Esophagus (tissue), 2 donors: ENCODE measurements around the gene GDF10. TPM values are rescaled to one million over a fixed set of nuclear protein-coding genes. Genes with fewer than 3 reads are reported as not detected.

Source experiments
- H3K27ac ChIP-seq, 2 donors: one replicate each; pipeline ENCODE4 v1.5.1; 2013; ENCODE audit warnings: low read depth in 2 of 2, mild to moderate bottlenecking in 2 of 2, inconsistent platforms in 1 of 2, low read length in 1 of 2, moderate library complexity in 1 of 2
- H3K27me3 ChIP-seq, 2 donors: one replicate each; pipeline ENCODE4 v1.6.1; 2013; ENCODE audit warnings: low read length in 2 of 2, control low read depth in 1 of 2, mild to moderate bottlenecking in 1 of 2; ENCODE audit not compliant: insufficient read depth in 2 of 2, control insufficient read depth in 1 of 2
- H3K36me3 ChIP-seq, 2 donors: one replicate each; pipeline ENCODE4 v1.6.1; 2013; ENCODE audit warnings: low read length in 1 of 2; ENCODE audit not compliant: control insufficient read depth in 2 of 2, insufficient read depth in 2 of 2
- H3K4me1 ChIP-seq, 2 donors: one replicate each; pipeline ENCODE4 v1.6.1; 2013; ENCODE audit warnings: low read length in 1 of 2; ENCODE audit not compliant: control insufficient read depth in 2 of 2, insufficient read depth in 2 of 2
- H3K4me3 ChIP-seq, 2 donors: one replicate each; pipeline ENCODE4 v1.5.1; 2013; ENCODE audit warnings: low read length in 2 of 2, mild to moderate bottlenecking in 2 of 2, low read depth in 1 of 2, moderate library complexity in 1 of 2
- H3K9me3 ChIP-seq, 2 donors: one replicate each; pipeline ENCODE4 v1.6.1; 2013; ENCODE audit warnings: mild to moderate bottlenecking in 2 of 2, low read depth in 1 of 2, low read length in 1 of 2, moderate library complexity in 1 of 2; ENCODE audit not compliant: control insufficient read depth in 2 of 2, insufficient read depth in 1 of 2
- WGBS, 2 donors: extraction: QIAGEN DNeasy Blood & Tissue Kit; methylation state at CpG; one replicate each; pipeline ENCODE4 v1.1.7; 2013; 5-methylcytosine and 5-hydroxymethylcytosine counted together
- polyA plus RNA-seq, 2 donors: library from polyadenylated mRNA; stranded (reverse); fragments of 200-250 nt; gene quantifications; one replicate each; pipeline ENCODE4 v1.2.3, GENCODE V29; 2013
- donor health status: healthy with polysubstance abuse.
- donor health status: Bipolar disorder and iron deficiency.

GDF10 gene
- polyA plus RNA-seq, 2 donors: 0.22 to 0.33 TPM

- no peak overlapping the region for H3K4me3 ChIP-seq
- H3K36me3 ChIP-seq: no peaks in the 10 kb centered on the region
- peaks cover 0 to 5% of the 10 kb centered on the region in 2 donors for H3K4me1 ChIP-seq
- no peaks in the 10 kb centered on the region for H3K27me3 ChIP-seq
- H3K9me3 ChIP-seq: no peaks in the 10 kb centered on the region
- no peak overlapping the region for H3K27ac ChIP-seq
- 68 to 70% methylated on average over 9 of the region's 9 CpGs for WGBS, 2 donors
Observed at GRCh38 chr10:47361293-47361692, 61.3 kb downstream of the GDF10 start.

GRCh38 chr10:47362199-47362598, 62.2 kb downstream of the GDF10 start:
- no peaks in the 10 kb centered on the region for H3K9me3 ChIP-seq
- H3K4me1 ChIP-seq: peaks cover 0 to 5% of the 10 kb centered on the region in 2 donors
- peaks cover 0 to 4% of the 10 kb centered on the region in 2 donors for H3K36me3 ChIP-seq
- H3K27me3 ChIP-seq: no peaks in the 10 kb centered on the region
- no peak overlapping the region for H3K27ac ChIP-seq
- 76 to 82% methylated on average over 3 of the region's 3 CpGs for WGBS, 2 donors
- no peak overlapping the region for H3K4me3 ChIP-seq

Other genes starting within 250 kb of the GDF10 start
- not detected for gene GDF2, start 22.3 kb downstream of the GDF10 start, polyA plus RNA-seq
- not detected for gene RBP3, start 48.2 kb downstream of the GDF10 start, polyA plus RNA-seq
- under 1 TPM; 0.81 to 0.94 TPM for gene ZNF488, start 84.1 kb downstream of the GDF10 start, polyA plus RNA-seq
- gene ANXA8, start 183.9 kb downstream of the GDF10 start, polyA plus RNA-seq: 100 to 1,000 TPM; 250 to 261 TPM
- gene FAM25G, start 191.5 kb downstream of the GDF10 start, polyA plus RNA-seq: 100 to 1,000 TPM in 1 of 2 donors, 1 to 10 TPM in 1; 6.3 to 123 TPM
- 10 to 100 TPM in 1 of 2 donors, 1 to 10 TPM in 1; 3.7 to 19.8 TPM for gene AGAP9, start 223.4 kb downstream of the GDF10 start, polyA plus RNA-seq